Measurements from ENCODE around the gene HDGF.

Gene HDGF

GRCh38 chr1:156751451-156751756, at the start of gene HDGF:
HDGF (minus strand) TSS chr1:156751675; CDS start chr1:156751429, 246 bp downstream.
- Mint-ChIP-seq H3K27ac (peak within 1 kb of the TSS; percentile 93), H3K9me3 (no peaks in the 10 kb centered on the region), H3K4me3 (peak within 1 kb of the TSS; percentile 98), H3K4me1 (ENCODE audit: low read depth) (peaks cover 39% of the 10 kb centered on the region), H3K36me3 (ENCODE audit: low read depth) (peaks cover 9% of the 10 kb centered on the region), H3K27me3 (ENCODE audit: low read depth) (no peaks in the 10 kb centered on the region)

- H3K36me3 Mint-ChIP-seq (ENCODE audit: low read depth) = peaks cover 39% of the 10 kb centered on the region
- no peak overlapping the region for H3K27ac Mint-ChIP-seq
- no peaks in the 10 kb centered on the region for H3K9me3 Mint-ChIP-seq
Observed at GRCh38 chr1:156797212-156797871, 45.9 kb upstream of the HDGF start.

GRCh38 chr1:156796340-156797097, 45.0 kb upstream of the HDGF start:
- Mint-ChIP-seq H3K36me3 (ENCODE audit: low read depth) (peaks cover 39% of the 10 kb centered on the region), H3K27me3 (ENCODE audit: low read depth) (no peaks in the 10 kb centered on the region), H3K4me3 (no peak overlapping the region), H3K4me1 (ENCODE audit: low read depth) (peaks cover 20% of the 10 kb centered on the region), H3K9me3 (no peaks in the 10 kb centered on the region), H3K27ac (no peak overlapping the region)

More at GRCh38 chr1:156797212-156797871, 45.9 kb upstream of the HDGF start:
- Mint-ChIP-seq H3K4me3 (no peak overlapping the region), H3K4me1 (ENCODE audit: low read depth) (peaks cover 27% of the 10 kb centered on the region), H3K27me3 (ENCODE audit: low read depth) (no peaks in the 10 kb centered on the region)

GRCh38 chr1:156795787-156796186, 44.3 kb upstream of the HDGF start:
- Mint-ChIP-seq H3K27me3 (ENCODE audit: low read depth) (no peaks in the 10 kb centered on the region), H3K4me3 (no peak overlapping the region), H3K27ac (no peak overlapping the region), H3K9me3 (no peaks in the 10 kb centered on the region), H3K4me1 (ENCODE audit: low read depth) (peaks cover 15% of the 10 kb centered on the region), H3K36me3 (ENCODE audit: low read depth) (peaks cover 36% of the 10 kb centered on the region)

- H3K27me3 Mint-ChIP-seq (ENCODE audit: low read depth) = no peaks in the 10 kb centered on the region
- H3K27ac Mint-ChIP-seq = no peak overlapping the region
- H3K36me3 Mint-ChIP-seq (ENCODE audit: low read depth) = peaks cover 33% of the 10 kb centered on the region
- peaks cover 12% of the 10 kb centered on the region for H3K4me1 Mint-ChIP-seq (ENCODE audit: low read depth)
- no peak overlapping the region for H3K4me3 Mint-ChIP-seq
- no peaks in the 10 kb centered on the region for H3K9me3 Mint-ChIP-seq
Observed at GRCh38 chr1:156795374-156795733, 43.9 kb upstream of the HDGF start.

GRCh38 chr1:156794506-156795373, 43.3 kb upstream of the HDGF start:
- Mint-ChIP-seq H3K27me3 (ENCODE audit: low read depth) (no peaks in the 10 kb centered on the region), H3K4me1 (ENCODE audit: low read depth) (peaks cover 10% of the 10 kb centered on the region), H3K4me3 (no peak overlapping the region), H3K27ac (no peak overlapping the region), H3K9me3 (no peaks in the 10 kb centered on the region), H3K36me3 (ENCODE audit: low read depth) (peaks cover 33% of the 10 kb centered on the region)

GRCh38 chr1:156789621-156790318, 38.3 kb upstream of the HDGF start:
- Mint-ChIP-seq H3K36me3 (ENCODE audit: low read depth) (peaks cover 35% of the 10 kb centered on the region), H3K27ac (no peak overlapping the region), H3K4me3 (no peak overlapping the region), H3K4me1 (ENCODE audit: low read depth) (peaks cover 4% of the 10 kb centered on the region), H3K27me3 (ENCODE audit: low read depth) (no peaks in the 10 kb centered on the region), H3K9me3 (no peaks in the 10 kb centered on the region)

GRCh38 chr1:156788136-156788535, 36.7 kb upstream of the HDGF start:
- no peaks in the 10 kb centered on the region for H3K9me3 Mint-ChIP-seq
- H3K4me1 Mint-ChIP-seq (ENCODE audit: low read depth) = no peaks in the 10 kb centered on the region
- no peak overlapping the region for H3K4me3 Mint-ChIP-seq
- H3K36me3 Mint-ChIP-seq (ENCODE audit: low read depth) = peaks cover 28% of the 10 kb centered on the region
- no peaks in the 10 kb centered on the region for H3K27me3 Mint-ChIP-seq (ENCODE audit: low read depth)
- no peak overlapping the region for H3K27ac Mint-ChIP-seq

- no peak overlapping the region for H3K4me3 Mint-ChIP-seq
- H3K27ac Mint-ChIP-seq = no peak overlapping the region
- no peaks in the 10 kb centered on the region for H3K9me3 Mint-ChIP-seq
- no peaks in the 10 kb centered on the region for H3K27me3 Mint-ChIP-seq (ENCODE audit: low read depth)
- peaks cover 10% of the 10 kb centered on the region for H3K4me1 Mint-ChIP-seq (ENCODE audit: low read depth)
- H3K36me3 Mint-ChIP-seq (ENCODE audit: low read depth) = peaks cover 34% of the 10 kb centered on the region
Observed at GRCh38 chr1:156786640-156787039, 35.2 kb upstream of the HDGF start.

GRCh38 chr1:156785458-156785857, 34.0 kb upstream of the HDGF start:
- no peak overlapping the region for H3K4me3 Mint-ChIP-seq
- peaks cover 18% of the 10 kb centered on the region for H3K4me1 Mint-ChIP-seq (ENCODE audit: low read depth)
- H3K27ac Mint-ChIP-seq = no peak overlapping the region
- no peaks in the 10 kb centered on the region for H3K9me3 Mint-ChIP-seq
- no peaks in the 10 kb centered on the region for H3K27me3 Mint-ChIP-seq (ENCODE audit: low read depth)
- peaks cover 37% of the 10 kb centered on the region for H3K36me3 Mint-ChIP-seq (ENCODE audit: low read depth)

- Mint-ChIP-seq H3K27ac (peak overlapping the region; percentile 17), H3K4me3 (no peak overlapping the region), H3K4me1 (ENCODE audit: low read depth) (peaks cover 29% of the 10 kb centered on the region), H3K9me3 (no peaks in the 10 kb centered on the region), H3K36me3 (ENCODE audit: low read depth) (peaks cover 28% of the 10 kb centered on the region), H3K27me3 (ENCODE audit: low read depth) (no peaks in the 10 kb centered on the region)
Observed at GRCh38 chr1:156781585-156782186, 30.2 kb upstream of the HDGF start.

GRCh38 chr1:156777573-156777972, 26.1 kb upstream of the HDGF start:
- H3K27ac Mint-ChIP-seq = peak overlapping the region; percentile 10
- peaks cover 45% of the 10 kb centered on the region for H3K4me1 Mint-ChIP-seq (ENCODE audit: low read depth)
- no peaks in the 10 kb centered on the region for H3K9me3 Mint-ChIP-seq
- H3K27me3 Mint-ChIP-seq (ENCODE audit: low read depth) = no peaks in the 10 kb centered on the region
- peaks cover 25% of the 10 kb centered on the region for H3K36me3 Mint-ChIP-seq (ENCODE audit: low read depth)
- H3K4me3 Mint-ChIP-seq = no peak overlapping the region

- no peaks in the 10 kb centered on the region for H3K27me3 Mint-ChIP-seq (ENCODE audit: low read depth)
- H3K4me1 Mint-ChIP-seq (ENCODE audit: low read depth) = peaks cover 40% of the 10 kb centered on the region
- H3K9me3 Mint-ChIP-seq = no peaks in the 10 kb centered on the region
- H3K27ac Mint-ChIP-seq = no peak overlapping the region
- H3K4me3 Mint-ChIP-seq = no peak overlapping the region
- peaks cover 20% of the 10 kb centered on the region for H3K36me3 Mint-ChIP-seq (ENCODE audit: low read depth)
Observed at GRCh38 chr1:156776942-156777341, 25.5 kb upstream of the HDGF start.

GRCh38 chr1:156775799-156776198, 24.3 kb upstream of the HDGF start:
- H3K4me1 Mint-ChIP-seq (ENCODE audit: low read depth) = peaks cover 35% of the 10 kb centered on the region
- no peaks in the 10 kb centered on the region for H3K27me3 Mint-ChIP-seq (ENCODE audit: low read depth)
- no peaks in the 10 kb centered on the region for H3K9me3 Mint-ChIP-seq
- H3K36me3 Mint-ChIP-seq (ENCODE audit: low read depth) = peaks cover 16% of the 10 kb centered on the region
- H3K27ac Mint-ChIP-seq = no peak overlapping the region
- H3K4me3 Mint-ChIP-seq = no peak overlapping the region

All from T-helper 1 cell treated with Interleukin-12 subunit alpha and Interleukin-12 subunit beta and Interleukin-4 antibody, amounts not matched to agents 30 μg/mL and 1 μg/mL, for 36 hours (primary cell).